Esophagus squamous epithelium (tissue), 4 donors: ENCODE results near the gene PLEKHM1.

Experiments used
- CTCF ChIP-seq, 6 experiments: fragments of 450-650 bp in 4 of 6; fragments of 200-600 bp in 2 of 6; sonication (generic) in 2 of 6; IDR thresholded peaks; one replicate each; pipeline ENCODE4 v1.5.1; 2016 to 2019; ENCODE audit warnings: antibody characterized with exemption in 6 of 6, mild to moderate bottlenecking in 4 of 6, moderate library complexity in 4 of 6
- POLR2A ChIP-seq, 4 donors: fragments of 450-650 bp; IDR thresholded peaks; one replicate each; pipeline ENCODE4 v1.6.1; 2017; ENCODE audit warnings: antibody characterized with exemption in 4 of 4, mild to moderate bottlenecking in 4 of 4, moderate library complexity in 3 of 4

- TF ChIP-seq CTCF (IDR thresholded peaks at IDR 0.05) (no peak), POLR2A (IDR thresholded peaks at IDR 0.05) (no peak)
Measured at GRCh38 chr17:45409659-45410076, 80.9 kb downstream of the PLEKHM1 start.
